Activated naive CD4-positive, alpha-beta T cell treated with anti-CD3 and anti-CD28 coated beads for 36 hours (primary cell): ENCODE results near the gene TMEM184A. TPM values are rescaled to one million over a fixed set of nuclear protein-coding genes. Genes with fewer than 3 reads are reported as not detected.
"Not testable (repeated sequence)": the region's sequence is repeated elsewhere in the genome, so short reads cannot be mapped to it uniquely, and the experiment has no call there.

Source experiments
- CTCF ChIA-PET: fragments of 350-600 bp; sonication (Branson Sonifier 250); formaldehyde crosslinking; loops from one replicate; lab custom pipeline; 2021; ENCODE audit warnings: antibody characterized with exemption; lab: Charles Lee
- DNase-seq: peaks from one replicate; pipeline ENCODE4 v3.0.0-alpha.2; 2020
- H3K27ac Mint-ChIP-seq: one replicate; pipeline ENCODE4 v1.8.0; 2021; ENCODE audit warnings: mild to moderate bottlenecking, mixed read lengths
- H3K27me3 Mint-ChIP-seq: one replicate; pipeline ENCODE4 v1.8.0; 2021; ENCODE audit warnings: low read depth, mixed read lengths
- H3K36me3 Mint-ChIP-seq: one replicate; pipeline ENCODE4 v1.8.0; 2021; ENCODE audit warnings: low read depth, mixed read lengths
- H3K4me1 Mint-ChIP-seq: one replicate; pipeline ENCODE4 v1.8.0; 2021; ENCODE audit warnings: low read depth, mixed read lengths
- H3K4me3 Mint-ChIP-seq: one replicate; pipeline ENCODE4 v1.8.0; 2021; ENCODE audit warnings: mild to moderate bottlenecking, moderate library complexity, mixed read lengths
- H3K9me3 Mint-ChIP-seq: one replicate; pipeline ENCODE4 v1.8.0; 2021; ENCODE audit warnings: mixed read lengths
- intact Hi-C: fragments of 100-400 bp; cut with micrococcal nuclease; formaldehyde crosslinking; loops from one replicate; pipeline ENCODE4 v1.15.1; 2023
- total RNA-seq, 2 experiments: library from RNA; stranded (reverse); gene quantifications; one replicate each; pipeline ENCODE4 v1.2.3, GENCODE V29; 2021

Gene TMEM184A
- total RNA-seq, 2 experiments from 2014 or later, result 0.36 TPM; not detected in 1

DNA sequence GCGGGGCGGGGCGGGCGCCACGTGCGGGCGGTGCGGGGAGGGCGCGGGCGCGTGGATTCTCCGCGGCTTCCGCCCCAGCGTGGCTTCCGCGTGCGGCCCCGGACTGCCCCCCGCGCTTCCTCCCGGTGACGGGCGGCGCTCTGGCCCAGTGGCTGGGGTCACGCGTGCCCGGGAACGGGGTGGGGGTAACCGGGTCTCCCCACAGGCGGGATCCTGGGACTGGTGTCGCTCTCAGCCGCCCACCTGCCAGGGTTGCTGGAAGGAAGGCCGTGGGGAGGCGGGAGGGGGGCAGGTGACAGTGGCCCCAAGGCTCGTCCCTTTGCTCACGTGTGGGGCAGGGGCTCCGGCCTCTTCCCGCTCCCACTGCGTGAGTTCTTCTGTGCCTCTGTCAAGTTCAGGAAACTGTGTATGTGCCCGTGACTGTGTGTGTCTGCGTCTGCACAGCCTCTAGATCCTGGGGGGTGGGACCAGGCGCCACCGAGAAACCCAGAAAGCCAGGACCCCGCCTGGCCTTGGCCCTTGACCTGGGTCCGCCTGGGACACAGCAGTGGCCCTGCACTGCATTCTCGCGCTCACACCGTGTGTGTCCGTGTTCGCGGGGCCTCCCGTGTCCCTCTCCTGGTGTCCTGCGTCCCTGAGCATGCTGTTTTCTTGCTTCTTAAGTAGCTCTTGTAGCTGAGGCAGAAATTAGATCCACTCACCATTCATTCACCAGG, 24.6 kb downstream of the TMEM184A start:
- peaks cover 1% of the 10 kb centered on the region for H3K36me3 Mint-ChIP-seq
- peak overlapping the region; percentile 89 for H3K27ac Mint-ChIP-seq
- H3K27me3 Mint-ChIP-seq, result no peaks in the 10 kb centered on the region
- CTCF ChIA-PET, result no interaction called here
- H3K9me3 Mint-ChIP-seq, result no peaks in the 10 kb centered on the region
- peak overlapping the region; percentile 88 for H3K4me3 Mint-ChIP-seq
- intact Hi-C loops, result no loop called here
- peak; percentile 45 for DNase-seq
- H3K4me1 Mint-ChIP-seq, result peaks cover 19% of the 10 kb centered on the region

DNA sequence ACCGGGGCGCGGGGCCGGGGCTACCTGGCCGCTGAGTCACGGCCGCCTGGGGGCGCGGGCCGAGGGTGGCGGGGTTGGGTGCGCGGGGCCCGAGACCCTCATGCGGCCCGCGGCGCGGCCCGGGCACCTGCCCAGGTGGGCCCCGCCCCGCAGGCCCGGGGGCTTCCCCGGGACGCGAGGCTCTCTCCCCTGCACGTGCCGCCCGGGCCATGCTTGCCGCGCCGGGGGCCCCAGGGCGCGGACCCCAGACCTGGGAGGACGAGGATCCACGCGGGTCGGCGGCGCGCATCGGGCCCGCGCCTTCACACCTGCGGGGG, 25.1 kb downstream of the TMEM184A start:
- H3K36me3 Mint-ChIP-seq, result no peaks in the 10 kb centered on the region
- no peaks in the 10 kb centered on the region for H3K9me3 Mint-ChIP-seq
- CTCF ChIA-PET, result no interaction called here
- DNase-seq, result no peak
- no peaks in the 10 kb centered on the region for H3K27me3 Mint-ChIP-seq
- no peak overlapping the region for H3K4me3 Mint-ChIP-seq
- no peak overlapping the region for H3K27ac Mint-ChIP-seq
- H3K4me1 Mint-ChIP-seq, result peaks cover 19% of the 10 kb centered on the region
- intact Hi-C loops, result no loop called here

DNA sequence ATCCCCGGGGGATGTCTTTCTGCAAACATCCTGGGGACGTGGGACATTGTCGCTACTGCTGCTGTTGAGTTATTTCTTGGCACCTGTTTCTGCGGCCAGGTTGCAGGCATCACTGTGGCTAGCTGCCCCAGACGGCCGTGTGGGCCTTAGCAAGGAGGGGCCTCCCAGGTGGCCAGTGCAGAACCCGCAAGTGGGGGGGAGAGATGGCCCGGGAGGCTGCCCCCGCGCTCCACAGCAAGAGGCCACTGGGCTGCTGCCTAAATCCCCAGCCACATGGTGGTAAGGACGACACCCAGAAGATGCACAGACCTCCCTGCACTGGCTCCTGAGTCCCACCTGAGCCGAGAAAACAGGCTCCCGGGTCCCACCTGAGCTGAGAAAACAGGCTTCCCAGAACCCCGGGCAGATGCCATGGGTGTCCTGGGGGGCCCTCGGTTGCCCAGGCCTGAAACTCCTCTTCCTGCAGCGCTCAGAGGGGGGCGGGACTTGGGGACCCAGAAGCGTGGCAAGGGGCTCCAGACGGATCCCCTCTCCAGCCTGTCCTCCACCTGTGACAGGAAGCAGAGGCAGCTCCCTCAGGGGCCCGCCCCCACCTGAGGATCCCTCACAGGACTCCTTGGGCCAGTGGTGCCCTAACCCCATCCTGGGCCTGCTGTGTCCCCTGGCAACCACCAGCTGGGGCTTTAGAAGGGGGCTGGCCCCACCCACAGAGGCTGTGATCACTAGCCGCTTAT, 26.5 kb downstream of the TMEM184A start:
- H3K9me3 Mint-ChIP-seq, result no peaks in the 10 kb centered on the region
- CTCF ChIA-PET, result interaction anchor here (1.0 kb wide), 1 partner anchor 22 kb away, joined by 3 read pairs; no protein-coding TSS in a partner anchor
- no peaks in the 10 kb centered on the region for H3K36me3 Mint-ChIP-seq

DNA sequence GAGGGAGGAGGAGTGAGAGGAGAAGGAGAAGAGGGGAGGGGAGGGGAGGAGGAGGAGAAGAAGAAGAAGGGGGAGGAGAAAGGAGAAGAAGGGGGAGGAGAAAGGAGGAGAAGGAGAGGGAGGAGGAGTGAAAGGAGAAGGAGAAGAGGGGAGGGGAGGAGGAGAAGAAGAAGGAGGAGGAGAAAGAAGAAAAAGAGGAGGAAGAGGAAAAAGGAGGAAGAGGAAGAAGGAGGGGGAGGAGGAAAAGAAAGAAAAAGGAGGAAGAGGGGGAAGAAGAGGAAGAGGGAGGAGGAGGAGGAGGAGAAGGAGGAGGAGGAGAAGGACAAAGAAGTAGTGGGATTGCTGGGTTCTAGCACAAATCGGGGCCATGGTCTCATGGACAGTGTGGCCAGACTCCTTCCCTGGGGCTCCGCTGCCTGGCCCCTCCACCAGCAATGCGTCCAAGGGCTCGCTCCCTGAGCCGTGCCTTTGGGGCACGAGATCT, 29.7 kb downstream of the TMEM184A start:
- Mint-ChIP-seq H3K9me3 (no peaks in the 10 kb centered on the region), H3K36me3 (no peaks in the 10 kb centered on the region), H3K27ac (no peak overlapping the region), H3K4me3 (no peak overlapping the region), H3K27me3 (no peaks in the 10 kb centered on the region), H3K4me1 (peaks cover 6% of the 10 kb centered on the region)
- intact Hi-C loops, result no loop called here
- no peak for DNase-seq
- CTCF ChIA-PET, result no interaction called here

More for the DNA sequence above, 26.5 kb downstream of the TMEM184A start:
- H3K4me1 Mint-ChIP-seq, result peaks cover 19% of the 10 kb centered on the region
- no peak for DNase-seq
- peak overlapping the region; percentile 66 for H3K4me3 Mint-ChIP-seq
- no peak overlapping the region for H3K27ac Mint-ChIP-seq
- intact Hi-C loops, result no loop called here
- no peaks in the 10 kb centered on the region for H3K27me3 Mint-ChIP-seq

DNA sequence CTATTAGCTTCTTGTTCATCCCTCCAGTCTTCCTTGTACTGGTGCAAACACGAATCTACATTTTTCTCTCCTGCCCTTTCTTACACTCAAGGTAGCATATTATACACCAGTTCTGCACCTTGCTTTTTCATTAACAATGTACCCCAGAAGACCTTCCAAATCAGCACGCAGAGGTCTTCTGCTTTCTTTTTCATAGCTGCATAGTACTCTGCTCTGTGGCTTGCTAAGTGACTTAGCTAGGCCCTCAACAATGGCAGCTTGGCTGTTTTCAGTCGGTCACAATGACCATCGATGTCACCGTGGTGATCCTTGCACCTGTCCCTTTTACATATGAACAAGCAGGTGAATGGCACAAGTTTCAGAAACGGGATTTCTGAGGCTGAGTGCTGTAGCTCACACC, 30.6 kb downstream of the TMEM184A start:
- H3K36me3 Mint-ChIP-seq, result no peaks in the 10 kb centered on the region
- no peak overlapping the region for H3K4me3 Mint-ChIP-seq
- H3K27me3 Mint-ChIP-seq, result no peaks in the 10 kb centered on the region
- CTCF ChIA-PET, result interaction anchor here (0.6 kb wide), 1 partner anchor 114 kb away, joined by 3 read pairs; no protein-coding TSS in a partner anchor
- H3K9me3 Mint-ChIP-seq, result no peaks in the 10 kb centered on the region
- DNase-seq, result no peak
- H3K27ac Mint-ChIP-seq, result no peak overlapping the region
- intact Hi-C loops, result no loop called here
- H3K4me1 Mint-ChIP-seq, result peaks cover 7% of the 10 kb centered on the region

DNA sequence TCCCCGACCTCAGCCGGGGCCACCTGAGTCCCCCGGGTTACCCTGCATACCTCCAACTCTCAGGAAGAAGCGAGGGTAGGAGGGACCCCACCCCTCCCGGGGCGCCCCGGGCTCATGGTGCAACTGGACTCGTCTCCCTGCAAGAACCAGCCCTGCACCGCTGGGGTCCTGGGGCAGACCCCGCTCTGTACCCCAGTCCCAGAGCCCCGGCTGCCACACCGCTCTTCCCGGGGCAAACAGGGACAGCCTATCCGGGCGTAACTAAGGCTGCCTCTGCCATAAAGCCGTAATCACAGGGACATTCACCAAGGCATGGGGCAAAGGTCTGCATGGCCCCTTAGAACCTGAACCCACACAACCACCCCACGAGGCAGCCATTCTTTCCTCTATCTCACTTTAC, 32.2 kb downstream of the TMEM184A start:
- Mint-ChIP-seq H3K9me3 (peaks cover 6% of the 10 kb centered on the region), H3K4me1 (peaks cover 7% of the 10 kb centered on the region), H3K36me3 (no peaks in the 10 kb centered on the region), H3K27ac (no peak overlapping the region), H3K27me3 (no peaks in the 10 kb centered on the region), H3K4me3 (no peak overlapping the region)
- DNase-seq, result no peak
- CTCF ChIA-PET, result no interaction called here
- intact Hi-C loops, result no loop called here

DNA sequence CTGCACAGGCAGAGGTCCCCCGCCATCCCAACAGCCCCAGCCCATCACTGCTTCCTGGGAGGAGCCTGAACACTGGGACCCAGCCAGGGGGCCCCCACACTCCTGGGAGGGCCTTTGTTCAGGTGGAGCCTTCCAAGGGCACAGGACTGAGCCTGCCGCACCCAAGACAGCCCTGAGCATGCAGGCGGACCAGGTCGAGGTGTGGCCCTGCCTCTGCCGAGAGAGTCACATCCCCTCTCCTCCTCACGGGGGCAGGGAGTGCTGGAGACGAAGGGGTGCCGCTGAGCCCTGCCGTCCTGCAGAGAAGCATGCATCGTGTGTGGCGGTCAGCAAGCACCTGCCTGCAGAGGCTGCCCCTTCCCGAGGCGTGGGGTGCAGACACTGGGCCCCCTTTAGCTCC, 32.8 kb downstream of the TMEM184A start:
- Mint-ChIP-seq H3K27me3 (no peaks in the 10 kb centered on the region), H3K4me3 (no peak overlapping the region), H3K4me1 (peaks cover 7% of the 10 kb centered on the region), H3K36me3 (no peaks in the 10 kb centered on the region), H3K9me3 (peaks cover 6% of the 10 kb centered on the region), H3K27ac (no peak overlapping the region)
- DNase-seq, result no peak
- intact Hi-C loops, result no loop called here
- CTCF ChIA-PET, result no interaction called here

DNA sequence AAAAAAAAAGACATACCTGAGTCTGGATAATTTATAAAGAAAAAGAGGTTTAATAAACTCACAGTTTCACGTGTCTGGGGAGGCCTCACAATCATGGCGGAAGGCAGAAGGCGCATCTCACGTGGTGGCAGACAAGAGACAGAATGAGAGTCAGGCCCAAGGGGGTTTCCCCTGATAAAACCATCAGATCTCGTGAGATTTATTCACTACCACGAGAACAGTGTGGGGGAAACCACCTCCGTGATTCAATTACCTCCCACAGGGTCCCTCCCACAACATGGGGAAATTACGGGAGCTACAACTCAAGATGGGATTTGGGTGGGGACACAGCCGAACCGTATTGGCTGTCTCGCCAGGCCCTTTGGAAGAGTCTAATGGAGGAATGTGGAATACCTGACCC, 34.5 kb downstream of the TMEM184A start:
- no peak overlapping the region for H3K27ac Mint-ChIP-seq
- no peaks in the 10 kb centered on the region for H3K36me3 Mint-ChIP-seq
- H3K27me3 Mint-ChIP-seq, result no peaks in the 10 kb centered on the region
- peak; percentile 49 for DNase-seq
- H3K9me3 Mint-ChIP-seq, result peaks cover 6% of the 10 kb centered on the region
- H3K4me3 Mint-ChIP-seq, result no peak overlapping the region
- CTCF ChIA-PET, result interaction anchor here (1.2 kb wide), 1 partner anchor 33 kb away, joined by 3 read pairs; no protein-coding TSS in a partner anchor
- H3K4me1 Mint-ChIP-seq, result peaks cover 7% of the 10 kb centered on the region
- intact Hi-C loops, result no loop called here

DNA sequence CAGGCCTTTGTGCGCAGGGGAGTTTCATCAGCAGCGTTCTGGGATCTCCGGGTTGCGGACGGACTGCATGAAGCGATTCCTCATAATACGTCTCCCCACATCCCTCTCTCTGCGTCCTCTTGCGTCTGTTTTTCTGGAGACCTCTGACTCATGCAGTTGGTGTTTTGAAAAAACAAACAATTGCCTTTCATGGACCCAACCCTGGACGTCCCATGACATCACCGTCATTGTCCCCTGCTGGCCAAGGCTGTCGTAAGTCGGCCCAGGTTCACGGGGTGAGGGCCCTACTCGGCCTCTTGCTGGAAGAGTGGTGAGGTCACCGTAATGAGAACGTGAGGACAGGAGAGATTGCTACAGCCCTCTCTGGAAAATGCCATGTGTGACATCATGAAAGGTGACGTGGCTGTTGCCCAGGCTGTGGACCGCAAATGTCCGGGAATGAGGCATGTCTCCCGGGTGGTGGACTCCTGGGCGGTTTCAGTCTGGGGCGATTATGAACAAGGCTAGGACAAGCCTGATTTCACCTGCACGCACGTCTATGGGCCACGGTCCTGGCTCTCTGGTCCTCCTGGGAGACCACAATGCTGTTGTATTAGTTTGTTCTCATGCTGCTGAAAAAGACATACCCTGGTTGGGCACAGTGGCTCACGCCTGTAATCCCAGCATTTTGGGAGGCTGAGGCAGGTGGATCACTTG, 35.3 kb downstream of the TMEM184A start:
- CTCF ChIA-PET, result no interaction called here
- H3K27ac Mint-ChIP-seq, result no peak overlapping the region
- H3K36me3 Mint-ChIP-seq, result no peaks in the 10 kb centered on the region
- DNase-seq, result no peak
- peaks cover 6% of the 10 kb centered on the region for H3K9me3 Mint-ChIP-seq
- no peak overlapping the region for H3K4me3 Mint-ChIP-seq
- H3K4me1 Mint-ChIP-seq, result peaks cover 7% of the 10 kb centered on the region
- intact Hi-C loops, result no loop called here
- no peaks in the 10 kb centered on the region for H3K27me3 Mint-ChIP-seq

DNA sequence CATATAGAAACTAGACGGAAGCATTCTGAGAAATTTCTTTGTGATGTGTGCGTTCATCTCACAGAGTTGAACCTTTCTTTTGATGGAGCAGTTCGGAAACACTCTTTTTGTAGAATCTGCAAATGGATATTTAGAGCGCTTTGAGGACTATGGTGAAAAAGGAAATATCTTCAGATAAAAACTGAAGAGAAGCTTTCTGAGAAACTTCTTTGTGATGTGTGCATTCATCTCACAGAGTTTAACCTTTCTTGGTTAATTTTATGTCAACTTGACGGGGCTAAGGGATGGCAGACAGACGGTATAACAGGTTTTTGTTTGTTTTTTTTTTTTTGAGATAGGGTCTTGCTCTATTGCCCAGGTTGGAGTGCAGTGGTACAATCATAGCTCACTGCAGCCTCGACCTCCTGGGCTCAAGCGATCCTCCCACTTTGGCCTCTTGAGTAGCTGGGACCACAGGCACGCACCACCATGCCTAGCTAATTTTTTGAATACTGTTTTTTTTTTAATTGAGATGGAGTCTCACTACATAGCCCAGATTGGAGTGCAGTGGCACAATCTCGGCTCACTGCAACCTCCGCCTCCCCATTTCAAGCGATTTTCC, 36.6 kb downstream of the TMEM184A start:
- H3K27me3 Mint-ChIP-seq, H3K4me3 Mint-ChIP-seq, DNase-seq, H3K27ac Mint-ChIP-seq, H3K9me3 Mint-ChIP-seq, H3K4me1 Mint-ChIP-seq, intact Hi-C loops, H3K36me3 Mint-ChIP-seq: not testable (repeated sequence)
- CTCF ChIA-PET, result interaction anchor here (2.4 kb wide), 1 partner anchor 14 kb away, joined by 6 read pairs; no protein-coding TSS in a partner anchor

DNA sequence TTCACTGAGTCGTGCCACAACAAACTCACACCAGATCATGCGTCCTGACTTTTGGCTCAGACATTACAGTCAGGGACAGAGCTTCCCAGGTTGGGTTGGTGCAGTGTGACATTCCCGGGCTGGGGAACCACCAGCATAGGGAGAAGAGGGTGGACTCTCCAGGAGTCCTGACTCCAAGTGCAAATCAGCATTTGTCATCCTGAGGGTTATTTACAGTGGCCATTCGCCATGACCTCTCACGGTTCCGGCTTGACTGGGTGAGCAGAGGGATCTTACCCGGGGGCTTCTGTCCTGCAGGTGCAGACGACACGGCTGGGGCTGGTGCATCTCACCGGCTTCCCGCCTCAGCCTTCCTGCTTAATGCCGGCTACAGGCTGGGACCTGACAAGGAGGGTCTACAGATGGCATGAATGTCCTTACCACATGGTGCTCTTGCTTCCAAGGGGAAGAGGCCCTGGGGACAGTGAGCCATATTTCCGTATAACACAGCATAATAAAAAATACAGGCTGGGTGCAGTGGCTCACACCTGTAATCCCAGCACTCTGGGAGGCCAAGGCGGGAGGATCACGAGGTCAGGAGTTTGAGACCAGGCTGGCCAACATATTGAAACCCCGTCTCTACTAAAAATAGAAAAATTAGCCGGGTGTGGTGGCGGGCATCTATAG, 39.3 kb downstream of the TMEM184A start:
- Mint-ChIP-seq H3K27me3 (no peaks in the 10 kb centered on the region), H3K9me3 (peaks cover 6% of the 10 kb centered on the region), H3K36me3 (no peaks in the 10 kb centered on the region), H3K27ac (no peak overlapping the region), H3K4me3 (no peak overlapping the region), H3K4me1 (peaks cover 26% of the 10 kb centered on the region)
- no peak for DNase-seq
- CTCF ChIA-PET, result interaction anchor here (0.6 kb wide), 1 partner anchor 209 kb away, joined by 6 read pairs; no protein-coding TSS in a partner anchor
- intact Hi-C loops, result no loop called here
